KMS-11 (cell line): ENCODE results near the gene PRR14L.
"Not testable (repeated sequence)": the region's sequence is repeated elsewhere in the genome, so short reads cannot be mapped to it uniquely, and the experiment has no call there.

Experiments
- H2AFZ ChIP-seq: fragments of 200-600 bp; sonication (generic); 2 replicates; pipeline ENCODE4 v1.6.1; 2016; ENCODE audit warnings: antibody characterized with exemption, mixed run types, low read depth
- H3K27ac ChIP-seq: fragments of 200-600 bp; sonication (generic); 2 replicates; pipeline ENCODE4 v1.6.1; 2016; ENCODE audit warnings: mild to moderate bottlenecking, mixed run types
- H3K27me3 ChIP-seq: fragments of 200-600 bp; sonication (generic); 2 replicates; pipeline ENCODE4 v1.6.1; 2017; ENCODE audit warnings: mild to moderate bottlenecking, low read depth, mixed run types, moderate library complexity; ENCODE audit not compliant: insufficient read depth
- H3K36me3 ChIP-seq: fragments of 200-600 bp; sonication (generic); 2 replicates; pipeline ENCODE4 v1.6.1; 2017; ENCODE audit warnings: mild to moderate bottlenecking, mixed run types; ENCODE audit not compliant: insufficient read depth
- H3K4me1 ChIP-seq: fragments of 200-600 bp; sonication (generic); 2 replicates; pipeline ENCODE4 v1.6.1; 2016; ENCODE audit warnings: mild to moderate bottlenecking, low read depth, mixed run types; ENCODE audit not compliant: poor library complexity, severe bottlenecking
- H3K4me2 ChIP-seq: fragments of 200-600 bp; sonication (generic); 2 replicates; pipeline ENCODE4 v1.7.0; 2016; ENCODE audit warnings: mild to moderate bottlenecking, mixed run types
- H3K4me3 ChIP-seq: fragments of 200-600 bp; sonication (generic); IDR thresholded peaks from 2 replicates; pipeline ENCODE4 v1.6.1; 2017; ENCODE audit warnings: low read depth, low read length, mixed read lengths; ENCODE audit not compliant: insufficient read depth
- H3K79me2 ChIP-seq: fragments of 200-600 bp; sonication (generic); 2 replicates; pipeline ENCODE4 v1.6.1; 2016; ENCODE audit warnings: low read depth, mixed run types; ENCODE audit not compliant: insufficient read depth
- H3K9ac ChIP-seq: fragments of 200-600 bp; sonication (generic); 2 replicates; pipeline ENCODE4 v1.6.1; 2016; ENCODE audit warnings: mild to moderate bottlenecking, mixed run types
- H4K20me1 ChIP-seq: fragments of 200-600 bp; sonication (generic); 2 replicates; pipeline ENCODE4 v1.6.1; 2016; ENCODE audit warnings: mild to moderate bottlenecking, mixed run types; ENCODE audit not compliant: insufficient read depth
- CTCF ChIP-seq: fragments of 200-600 bp; sonication (generic); conservative IDR thresholded peaks from 2 replicates; pipeline ENCODE4 v1.6.1; 2017; ENCODE audit warnings: low read depth, mild to moderate bottlenecking, antibody characterized with exemption, low read length, moderate library complexity, mixed read lengths

Gene PRR14L

DNA sequence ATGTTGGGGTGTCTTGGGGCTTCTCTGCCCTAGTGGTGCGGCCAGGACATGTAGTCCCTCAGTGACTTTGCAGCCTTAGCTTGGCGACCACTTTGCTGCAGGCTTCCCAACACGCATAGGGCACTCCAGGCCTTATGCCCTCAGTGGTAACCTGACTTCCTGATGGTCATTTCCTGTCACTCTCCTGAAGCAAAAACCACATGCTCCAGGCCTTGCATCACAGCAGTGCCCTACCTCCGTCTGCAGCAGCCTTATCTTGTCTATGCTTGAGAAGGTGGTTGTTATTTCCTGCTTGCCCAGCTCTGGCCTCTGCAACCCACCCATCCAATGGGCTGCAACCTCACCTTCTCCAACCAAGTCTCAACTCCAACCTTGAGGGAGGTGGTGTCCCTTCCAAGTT lies 54.5 kb downstream of the PRR14L start:
- no peak overlapping the region for H3K9ac ChIP-seq
- no peak for TF ChIP-seq CTCF
- H3K79me2 ChIP-seq, result no peaks in the 10 kb centered on the region
- no peaks in the 10 kb centered on the region for H4K20me1 ChIP-seq
- H3K36me3 ChIP-seq, result no peaks in the 10 kb centered on the region
- peaks cover 18% of the 10 kb centered on the region for H3K4me1 ChIP-seq
- no peak overlapping the region for H3K4me3 ChIP-seq
- no peak overlapping the region for H2AFZ ChIP-seq
- H3K27ac ChIP-seq, result no peak overlapping the region
- H3K27me3 ChIP-seq, result no peaks in the 10 kb centered on the region
- H3K4me2 ChIP-seq, result no peak overlapping the region

DNA sequence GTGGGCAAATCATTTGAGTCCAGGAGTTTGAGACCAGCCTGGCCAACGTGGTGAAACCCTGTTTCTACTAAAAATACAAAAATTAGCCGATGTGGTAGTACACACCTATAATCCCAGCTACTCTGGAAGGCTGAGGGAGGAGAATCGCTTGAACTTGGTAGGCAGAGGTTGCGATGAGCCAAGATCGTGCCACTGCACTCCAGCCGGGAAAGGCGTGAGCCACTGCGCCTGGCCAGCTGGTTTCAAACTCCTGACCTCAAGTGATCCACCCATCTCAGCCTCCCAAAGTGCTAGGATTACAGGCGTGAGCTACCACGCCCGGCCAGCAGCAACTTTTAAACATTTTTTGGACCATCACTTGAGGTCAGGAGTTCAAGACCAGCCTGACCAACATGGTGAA lies 55.9 kb downstream of the PRR14L start:
- not testable (repeated sequence) for H3K36me3 ChIP-seq, H3K4me3 ChIP-seq, H3K4me2 ChIP-seq, H3K27me3 ChIP-seq, H4K20me1 ChIP-seq, H3K27ac ChIP-seq, H2AFZ ChIP-seq, H3K79me2 ChIP-seq, H3K9ac ChIP-seq
- peaks cover 18% of the 10 kb centered on the region for H3K4me1 ChIP-seq

- Histone ChIP-seq H3K79me2 (no peaks in the 10 kb centered on the region), H3K27me3 (no peaks in the 10 kb centered on the region), H3K4me2 (peak overlapping the region; percentile 13; the same call in 1 of the 2 replicates), H2AFZ (no peak overlapping the region), H3K4me1 (peaks cover 18% of the 10 kb centered on the region), H4K20me1 (no peaks in the 10 kb centered on the region), H3K4me3 (no peak overlapping the region), H3K27ac (no peak overlapping the region; the same call in 1 of the 2 replicates), H3K36me3 (no peaks in the 10 kb centered on the region), H3K9ac (no peak overlapping the region)
- TF ChIP-seq CTCF, result no peak
Measured at GRCh38 chr22:31692186-31692886, 57.6 kb downstream of the PRR14L start.

DNA sequence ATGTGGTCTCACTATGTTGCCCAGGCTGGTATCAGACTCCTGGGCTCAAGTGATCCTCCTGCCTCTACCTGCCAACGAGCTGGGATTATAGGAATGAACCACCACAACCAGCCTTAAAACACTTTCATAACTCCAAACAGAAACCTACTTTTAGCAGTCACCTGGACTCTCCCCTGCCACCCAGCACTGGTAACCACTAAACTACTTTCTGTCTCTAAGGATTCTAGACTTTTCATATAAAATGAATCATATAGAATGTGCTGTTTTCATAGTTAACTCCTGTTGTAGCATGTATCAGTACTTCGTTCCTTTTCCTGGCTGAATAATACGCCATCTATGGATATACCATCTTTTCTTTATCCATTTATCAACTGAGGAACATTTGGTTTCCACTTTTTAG lies 58.5 kb downstream of the PRR14L start:
- Histone ChIP-seq H3K4me3 (no peak overlapping the region), H2AFZ (no peak overlapping the region), H3K9ac (no peak overlapping the region), H3K4me1 (peaks cover 18% of the 10 kb centered on the region), H3K27ac (no peak overlapping the region), H3K4me2 (no peak overlapping the region), H4K20me1 (no peaks in the 10 kb centered on the region), H3K27me3 (no peaks in the 10 kb centered on the region), H3K36me3 (no peaks in the 10 kb centered on the region), H3K79me2 (no peaks in the 10 kb centered on the region)
- no peak for TF ChIP-seq CTCF

DNA sequence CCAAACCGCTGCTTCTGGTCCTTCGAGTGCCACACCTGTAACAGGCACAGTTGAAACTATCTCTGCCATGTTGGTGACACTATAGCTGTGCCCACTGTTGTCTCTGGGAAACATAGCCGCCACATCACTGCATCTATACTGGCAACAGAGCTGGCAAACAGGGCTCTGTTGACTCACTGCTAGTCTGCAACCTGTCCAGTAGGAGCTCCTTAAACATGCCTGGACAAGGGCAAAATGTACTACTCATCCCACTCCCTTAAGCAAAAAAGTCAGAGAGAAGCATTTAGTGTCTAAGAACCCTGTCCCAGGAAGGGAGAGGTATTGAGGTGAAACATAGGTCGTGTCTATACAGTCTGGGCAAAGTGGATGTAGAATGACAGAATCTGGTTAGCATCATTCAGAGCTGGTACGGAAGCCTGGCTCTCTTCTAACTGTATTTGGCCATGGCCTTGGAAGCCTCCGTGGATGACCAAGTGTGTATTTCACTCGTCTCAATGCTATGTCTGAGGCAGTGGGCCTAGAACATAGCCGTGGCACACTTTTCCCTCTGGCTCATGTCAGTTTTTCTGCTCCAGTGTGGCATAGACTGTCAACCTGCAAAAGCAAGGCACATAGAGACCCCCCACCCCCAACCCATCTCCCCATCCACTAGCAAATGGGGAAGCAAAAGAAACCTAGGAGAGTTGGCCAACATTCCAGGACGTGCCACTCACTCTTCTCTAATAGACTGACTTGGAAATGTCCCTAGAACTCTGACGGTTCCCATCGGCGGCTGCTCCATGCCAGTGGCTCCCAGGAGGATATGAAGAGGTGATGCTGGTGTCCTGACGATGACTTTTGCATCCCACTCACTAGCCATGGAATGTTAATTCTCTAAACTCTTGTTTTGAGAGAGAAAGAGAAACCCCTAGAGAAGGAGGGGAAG lies 66.5 kb downstream of the PRR14L start:
- H2AFZ ChIP-seq, result no peak overlapping the region
- H3K27ac ChIP-seq, result no peak overlapping the region
- no peaks in the 10 kb centered on the region for H3K79me2 ChIP-seq
- H3K27me3 ChIP-seq, result no peaks in the 10 kb centered on the region
- no peak overlapping the region for H3K4me2 ChIP-seq
- H3K4me3 ChIP-seq, result no peak overlapping the region
- TF ChIP-seq CTCF, result no peak
- no peak overlapping the region for H3K9ac ChIP-seq
- no peaks in the 10 kb centered on the region for H3K36me3 ChIP-seq
- no peaks in the 10 kb centered on the region for H3K4me1 ChIP-seq
- H4K20me1 ChIP-seq, result no peaks in the 10 kb centered on the region
